Adipocyte (in vitro differentiated cells): ENCODE data around the gene TENM3.
A peak's percentile ranks its signal among the peaks of the same experiment; 100 is the strongest.

Experiments
- DNase-seq: peaks from one replicate; pipeline ENCODE4 v3.0.0-alpha.2; 2015; ENCODE audit warnings: low read depth
- H3K27me3 ChIP-seq: replicated peaks from 2 replicates; pipeline ENCODE4 v1.7.0; 2013; ENCODE audit warnings: mild to moderate bottlenecking, low read length, moderate library complexity; ENCODE audit not compliant: control insufficient read depth, insufficient read depth
- H3K36me3 ChIP-seq: 2 replicates; pipeline ENCODE4 v1.7.0; 2013; ENCODE audit warnings: low read length, mild to moderate bottlenecking, moderate library complexity; ENCODE audit not compliant: control insufficient read depth, insufficient read depth, severe bottlenecking
- H3K4me1 ChIP-seq: 2 replicates; pipeline ENCODE4 v1.7.0; 2013; ENCODE audit warnings: mild to moderate bottlenecking, low read length, moderate library complexity; ENCODE audit not compliant: control insufficient read depth, insufficient read depth
- H3K4me3 ChIP-seq: 2 replicates; pipeline ENCODE4 v1.7.0; 2013; ENCODE audit warnings: mild to moderate bottlenecking, low read length, moderate library complexity
- H3K9ac ChIP-seq: 2 replicates; pipeline ENCODE4 v1.7.0; 2013; ENCODE audit warnings: mild to moderate bottlenecking, low read length, moderate library complexity
- H3K9me3 ChIP-seq: 2 replicates; pipeline ENCODE4 v1.7.0; 2013; ENCODE audit warnings: mild to moderate bottlenecking, low read length, moderate library complexity; ENCODE audit not compliant: control insufficient read depth

TENM3 gene

DNA sequence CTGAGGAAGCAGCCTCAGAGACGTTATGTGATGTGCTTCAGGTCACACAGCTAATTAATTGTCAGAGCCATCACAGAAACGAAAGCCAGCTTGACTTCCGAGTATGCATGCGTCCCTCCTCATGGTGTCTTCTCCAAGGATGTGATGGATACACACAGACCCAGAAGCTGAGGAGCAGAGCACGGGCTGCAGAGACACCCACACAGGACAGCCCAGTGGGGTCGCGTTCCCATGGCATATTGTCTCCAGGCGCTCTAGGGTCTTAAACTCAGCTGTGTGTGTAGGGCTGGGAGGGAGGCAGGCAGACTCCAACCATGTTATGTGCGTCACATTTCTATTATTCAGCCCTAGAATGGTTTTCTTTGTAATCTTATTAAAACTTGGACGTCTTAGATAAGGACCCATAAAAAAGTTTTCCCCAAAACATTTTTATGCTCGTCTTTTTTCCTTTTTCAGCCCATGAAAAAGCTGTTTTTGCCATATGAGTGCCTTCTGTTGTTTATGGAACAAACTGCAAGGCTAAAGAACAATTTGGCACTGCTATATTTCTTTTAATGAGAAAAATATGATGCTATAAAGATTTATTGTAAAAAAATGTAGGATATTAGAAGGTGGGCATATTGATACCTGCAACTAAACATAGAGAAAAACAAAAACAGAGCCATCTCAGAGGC is 48.5 kb downstream of the TENM3 start:
- Histone ChIP-seq H3K4me1 (no peaks in the 10 kb centered on the region), H3K27me3 (no peaks in the 10 kb centered on the region), H3K4me3 (no peak overlapping the region), H3K9ac (no peak overlapping the region), H3K9me3 (no peaks in the 10 kb centered on the region), H3K36me3 (no peaks in the 10 kb centered on the region)
- no peak for DNase-seq

DNA sequence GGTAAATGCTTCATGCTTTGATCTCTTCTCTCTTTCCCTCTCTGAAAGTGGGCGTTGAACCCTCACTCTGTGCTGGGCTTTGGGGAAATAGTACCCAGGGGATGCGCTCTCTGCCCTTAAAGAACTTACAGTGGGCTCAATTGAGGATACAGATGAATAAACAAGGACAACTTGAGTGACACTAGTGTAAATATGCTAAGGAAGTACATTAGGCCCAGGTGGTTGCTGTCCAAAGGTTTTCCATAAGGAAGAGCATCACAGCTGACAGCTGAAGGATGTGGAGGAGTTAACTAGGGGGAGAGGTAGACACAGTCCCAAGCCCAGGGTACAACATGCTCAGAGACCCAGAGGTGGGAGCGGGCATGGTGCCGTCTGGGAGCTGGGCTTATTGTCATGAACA is 49.4 kb downstream of the TENM3 start:
- H3K9ac ChIP-seq = no peak overlapping the region
- H3K27me3 ChIP-seq = no peaks in the 10 kb centered on the region
- H3K36me3 ChIP-seq = no peaks in the 10 kb centered on the region
- no peaks in the 10 kb centered on the region for H3K4me1 ChIP-seq
- no peaks in the 10 kb centered on the region for H3K9me3 ChIP-seq
- DNase-seq = no peak
- H3K4me3 ChIP-seq = no peak overlapping the region

DNA sequence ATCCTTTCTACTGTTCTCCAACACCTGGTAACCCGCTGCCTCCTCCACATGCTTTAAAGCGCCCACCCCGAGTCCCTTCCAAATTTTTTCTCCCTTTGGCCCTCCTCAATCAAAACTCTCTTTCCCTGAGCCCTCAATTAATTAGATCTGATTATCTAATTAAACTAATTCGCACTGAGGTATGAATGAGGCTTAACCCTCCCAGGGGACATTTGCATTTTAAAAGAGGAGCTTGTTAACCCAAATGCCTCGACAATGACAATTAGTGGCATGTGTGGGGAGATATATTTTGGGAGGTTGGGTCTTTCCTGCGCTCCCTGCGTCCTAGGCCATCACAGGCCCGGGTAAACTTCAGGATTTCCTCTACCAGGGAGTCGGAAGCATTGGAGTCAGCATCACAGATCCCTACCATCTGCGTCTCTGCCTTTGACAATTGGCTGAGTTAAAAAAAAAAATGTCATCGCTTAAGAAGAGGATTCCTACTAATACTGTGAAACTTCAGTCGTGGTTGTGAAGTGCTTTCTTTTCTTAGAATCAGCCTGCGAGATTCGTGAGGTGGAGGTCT is 50.6 kb downstream of the TENM3 start:
- no peaks in the 10 kb centered on the region for H3K9me3 ChIP-seq
- H3K4me1 ChIP-seq = no peaks in the 10 kb centered on the region
- H3K4me3 ChIP-seq = no peak overlapping the region
- H3K36me3 ChIP-seq = no peaks in the 10 kb centered on the region
- H3K9ac ChIP-seq = no peak overlapping the region
- no peaks in the 10 kb centered on the region for H3K27me3 ChIP-seq
- DNase-seq = no peak

DNA sequence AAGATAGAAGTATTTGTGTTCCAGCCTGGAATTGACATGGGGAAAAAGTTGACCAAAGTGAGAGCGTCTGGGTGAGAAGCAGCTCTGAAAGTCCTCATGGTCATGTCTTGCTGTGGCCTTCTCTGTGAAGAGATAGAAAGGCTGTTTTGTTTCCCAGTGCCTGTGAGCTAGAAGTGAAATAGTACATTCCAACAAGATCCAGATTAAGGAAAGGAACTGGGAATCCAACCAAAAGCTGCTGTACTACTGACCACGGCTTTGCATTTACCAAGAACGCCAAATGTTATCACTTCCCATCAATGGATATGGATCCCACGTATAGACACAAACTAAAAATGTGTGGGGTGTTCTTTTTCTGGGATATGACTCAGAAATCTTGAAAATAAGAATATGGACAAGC is 51.2 kb downstream of the TENM3 start:
- Histone ChIP-seq H3K36me3 (no peaks in the 10 kb centered on the region), H3K9ac (no peak overlapping the region), H3K4me3 (no peak overlapping the region), H3K4me1 (peaks cover 4% of the 10 kb centered on the region), H3K9me3 (no peaks in the 10 kb centered on the region), H3K27me3 (no peaks in the 10 kb centered on the region)
- DNase-seq = peak; percentile 15

DNA sequence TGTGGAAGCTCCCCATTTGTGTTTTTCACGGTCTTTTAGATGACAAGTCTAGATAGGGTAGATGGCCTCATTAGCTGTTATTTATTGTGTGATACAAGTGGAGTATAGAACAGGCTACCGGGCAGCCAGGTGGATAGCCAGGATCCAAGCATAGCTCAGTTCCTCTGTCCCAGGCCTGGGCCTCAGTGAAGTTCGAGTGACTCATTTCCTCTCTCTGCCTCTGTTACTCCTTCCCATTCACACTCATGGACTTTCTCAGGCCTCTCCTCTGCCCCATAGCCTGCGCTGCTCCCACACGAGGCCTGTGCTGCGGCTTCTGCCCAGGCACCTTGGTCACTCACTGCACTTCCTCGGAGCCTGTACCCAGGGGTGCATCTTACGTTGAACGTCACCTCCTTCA is 54.5 kb downstream of the TENM3 start:
- no peaks in the 10 kb centered on the region for H3K9me3 ChIP-seq
- H3K27me3 ChIP-seq = no peaks in the 10 kb centered on the region
- no peak overlapping the region for H3K9ac ChIP-seq
- H3K4me1 ChIP-seq = peaks cover 4% of the 10 kb centered on the region
- peak; percentile 18 for DNase-seq
- no peak overlapping the region for H3K4me3 ChIP-seq
- no peaks in the 10 kb centered on the region for H3K36me3 ChIP-seq

DNA sequence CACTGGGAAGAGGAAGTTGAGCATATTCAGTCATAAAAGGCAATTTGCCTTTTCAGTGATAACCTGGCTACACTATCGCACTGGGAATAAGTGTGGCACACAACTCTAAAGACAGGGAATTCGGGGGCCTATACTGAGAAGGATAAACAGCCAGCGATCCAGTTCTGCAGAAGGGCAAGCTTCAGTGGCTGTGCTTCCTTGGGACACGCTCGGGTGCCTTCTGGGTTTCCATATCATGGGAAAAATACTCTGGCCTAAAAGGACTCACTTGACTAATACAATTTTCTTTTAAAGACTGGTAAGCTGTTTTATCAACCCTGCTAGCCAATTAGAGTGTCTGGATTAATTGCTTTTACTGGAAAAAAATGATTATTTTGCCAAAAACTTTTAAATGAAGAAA is 58.5 kb downstream of the TENM3 start:
- H3K36me3 ChIP-seq = no peaks in the 10 kb centered on the region
- H3K27me3 ChIP-seq = no peaks in the 10 kb centered on the region
- H3K4me1 ChIP-seq = peaks cover 8% of the 10 kb centered on the region
- no peak overlapping the region for H3K4me3 ChIP-seq
- no peak overlapping the region for H3K9ac ChIP-seq
- no peaks in the 10 kb centered on the region for H3K9me3 ChIP-seq
- no peak for DNase-seq

DNA sequence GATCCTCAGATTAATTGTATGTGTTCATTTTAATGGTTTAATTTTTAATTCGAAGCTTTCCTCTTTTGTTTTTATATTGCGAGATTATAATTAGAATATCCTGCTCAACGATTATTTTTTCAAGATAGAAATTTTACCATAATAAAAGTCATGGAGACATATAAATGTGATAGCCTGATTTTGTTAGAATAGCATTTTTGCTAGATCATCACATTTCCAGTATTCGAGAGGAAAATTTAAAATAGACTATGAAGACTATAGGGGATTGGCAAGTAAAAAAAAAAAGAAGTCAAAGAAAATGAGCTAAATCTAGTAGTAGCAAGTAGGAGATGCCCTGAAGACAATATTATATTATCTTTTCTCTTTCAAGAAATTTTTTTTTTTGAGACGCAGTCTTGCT is 60.6 kb downstream of the TENM3 start:
- H3K4me1 ChIP-seq = peaks cover 22% of the 10 kb centered on the region
- no peak overlapping the region for H3K9ac ChIP-seq
- no peak overlapping the region for H3K4me3 ChIP-seq
- no peak for DNase-seq
- H3K9me3 ChIP-seq = no peaks in the 10 kb centered on the region
- no peaks in the 10 kb centered on the region for H3K27me3 ChIP-seq
- no peaks in the 10 kb centered on the region for H3K36me3 ChIP-seq

DNA sequence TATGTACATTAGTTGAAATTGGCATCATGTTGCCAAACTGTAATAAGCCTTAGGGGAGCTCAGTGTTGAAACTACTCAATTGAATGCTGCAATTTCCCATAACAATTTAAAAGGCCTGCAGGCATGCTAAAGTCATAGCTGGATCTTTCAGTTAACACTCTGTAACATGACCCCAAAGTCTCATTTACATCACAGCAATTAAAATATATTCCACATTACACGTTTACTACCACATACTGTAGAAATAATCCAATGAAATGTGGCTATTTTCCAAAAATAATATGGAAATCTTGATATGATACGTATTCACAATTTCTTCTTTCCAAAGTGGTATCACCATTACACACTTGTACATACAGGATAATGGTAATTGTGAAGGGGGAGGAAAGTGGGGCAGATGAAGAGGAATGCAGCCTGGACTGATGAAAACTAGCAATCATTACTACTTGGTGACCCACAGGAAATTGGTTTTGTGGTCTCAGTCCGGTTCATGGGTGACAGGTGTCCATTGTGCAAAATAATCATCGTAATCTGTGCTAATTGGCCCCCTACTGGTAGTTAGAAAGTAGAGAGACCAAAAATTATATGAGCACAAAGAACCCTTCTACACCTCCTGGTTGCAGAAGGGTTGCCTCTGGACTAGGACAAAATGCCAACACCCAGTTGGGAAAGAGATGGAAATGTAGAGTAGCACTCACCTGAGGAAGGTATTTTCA is 63.7 kb downstream of the TENM3 start:
- peak; percentile 90 for DNase-seq
- Histone ChIP-seq H3K36me3 (no peaks in the 10 kb centered on the region), H3K27me3 (no peaks in the 10 kb centered on the region), H3K4me3 (no peak overlapping the region), H3K9me3 (no peaks in the 10 kb centered on the region), H3K9ac (no peak overlapping the region), H3K4me1 (peaks cover 18% of the 10 kb centered on the region)

DNA sequence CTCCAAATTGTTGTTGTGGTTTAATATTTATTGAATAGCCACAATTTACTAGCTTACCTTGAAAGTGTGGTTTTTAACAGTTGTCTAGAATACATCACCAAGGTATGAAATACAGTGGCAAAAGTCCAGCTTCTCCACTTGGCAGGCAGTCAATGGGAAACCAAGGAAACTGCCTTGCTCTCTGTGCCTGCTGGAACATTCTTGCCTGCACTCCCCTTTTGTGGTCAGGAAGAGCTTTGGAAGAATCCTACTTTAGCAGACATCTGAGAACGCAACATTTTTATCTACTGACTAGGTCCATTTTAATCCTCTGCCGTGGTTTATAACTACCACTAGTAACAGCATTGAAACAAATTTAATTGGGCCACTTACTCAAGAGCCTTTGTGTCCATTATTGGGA is 64.5 kb downstream of the TENM3 start:
- no peaks in the 10 kb centered on the region for H3K36me3 ChIP-seq
- no peaks in the 10 kb centered on the region for H3K9me3 ChIP-seq
- H3K27me3 ChIP-seq = no peaks in the 10 kb centered on the region
- no peak overlapping the region for H3K9ac ChIP-seq
- DNase-seq = peak; percentile 93
- no peak overlapping the region for H3K4me3 ChIP-seq
- peaks cover 18% of the 10 kb centered on the region for H3K4me1 ChIP-seq

DNA sequence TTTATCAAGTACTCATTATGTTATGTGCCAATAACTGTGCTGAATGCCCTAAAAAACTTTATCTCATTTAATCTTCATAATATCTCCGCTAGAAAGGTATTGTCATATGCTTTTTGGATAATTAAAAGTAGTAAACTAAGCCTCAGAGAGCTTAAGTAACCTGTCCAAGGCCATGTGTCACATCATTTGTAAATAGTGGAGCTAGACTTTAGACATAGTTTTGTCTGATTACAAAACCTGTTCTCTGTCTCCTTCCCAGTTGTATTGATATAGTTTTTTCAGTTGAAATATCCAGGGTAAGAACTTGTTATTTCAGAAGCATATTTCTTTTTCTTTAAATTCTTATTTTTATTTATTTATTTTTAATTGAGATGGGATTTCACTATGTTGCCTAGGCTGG is 66.7 kb downstream of the TENM3 start:
- peaks cover 8% of the 10 kb centered on the region for H3K9me3 ChIP-seq

DNA sequence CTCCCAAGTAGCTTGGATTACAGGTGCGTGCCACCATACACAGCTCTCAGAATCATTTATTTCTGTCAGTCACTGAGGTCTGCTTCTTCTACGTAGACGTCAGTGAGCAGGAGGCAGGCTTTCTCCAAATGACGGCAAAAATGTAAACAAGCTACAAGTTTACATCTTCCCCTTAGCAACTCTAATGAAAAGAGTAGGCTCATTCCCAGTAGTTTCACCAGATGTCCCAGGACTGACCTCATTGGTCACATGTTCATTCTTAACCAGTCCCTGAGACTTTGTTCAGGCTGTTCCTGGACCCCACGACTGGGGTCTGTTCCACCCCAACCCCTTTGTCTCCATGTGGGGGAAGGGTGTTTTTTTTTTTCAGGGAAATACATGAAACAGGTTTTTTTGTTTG is 67.1 kb downstream of the TENM3 start:
- Histone ChIP-seq H3K36me3 (peaks cover 3% of the 10 kb centered on the region), H3K9ac (no peak overlapping the region)

More for the DNA sequence above, 66.7 kb downstream of the TENM3 start:
- Histone ChIP-seq H3K27me3 (no peaks in the 10 kb centered on the region), H3K36me3 (peaks cover 3% of the 10 kb centered on the region), H3K9ac (no peak overlapping the region), H3K4me3 (no peak overlapping the region), H3K4me1 (peaks cover 18% of the 10 kb centered on the region)
- DNase-seq = no peak

More for the DNA sequence above, 67.1 kb downstream of the TENM3 start:
- Histone ChIP-seq H3K27me3 (no peaks in the 10 kb centered on the region), H3K4me1 (peaks cover 18% of the 10 kb centered on the region), H3K9me3 (peaks cover 13% of the 10 kb centered on the region), H3K4me3 (no peak overlapping the region)
- no peak for DNase-seq
